Kidney (tissue), 14 donors: ENCODE measurements around the gene SLC35A2. TPM values are rescaled to one million over a fixed set of nuclear protein-coding genes. Genes with fewer than 3 reads are reported as not detected.

ENCODE experiments used
- DNase-seq, 5 donors: peaks; one replicate each; pipeline ENCODE4 v3.0.0-alpha.2; 2013 to 2020
- FAIRE-seq: peaks from 2 replicates; lab custom pipeline; 2012; peaks lifted over from hg19 to GRCh38; lab: Jason Lieb, UNC
- H3K27ac ChIP-seq, 2 donors: one replicate each; pipeline ENCODE4 v1.7.0; 2013; ENCODE audit warnings: low read depth in 2 of 2, low read length in 2 of 2, inconsistent platforms in 1 of 2
- H3K27me3 ChIP-seq: one replicate; pipeline ENCODE4 v1.7.1; 2013; ENCODE audit warnings: low read length, inconsistent platforms; ENCODE audit not compliant: control insufficient read depth, insufficient read depth
- H3K36me3 ChIP-seq, 3 donors: one replicate each; pipeline versions ENCODE4 v1.7.0 to v1.7.1; 2013; ENCODE audit warnings: low read length in 3 of 3, control low read depth in 1 of 3, inconsistent platforms in 1 of 3; ENCODE audit not compliant: insufficient read depth in 3 of 3, control insufficient read depth in 2 of 3
- H3K4me1 ChIP-seq, 3 donors: one replicate each; pipeline versions ENCODE4 v1.7.0 to v1.7.1; 2013; ENCODE audit warnings: low read length in 3 of 3, inconsistent platforms in 1 of 3, low read depth in 1 of 3; ENCODE audit not compliant: control insufficient read depth in 2 of 3, insufficient read depth in 2 of 3
- H3K4me3 ChIP-seq, 3 donors: one replicate each; pipeline versions ENCODE4 v1.7.0 to v1.8.1; 2013; ENCODE audit warnings: low read length in 3 of 3, control low read depth in 1 of 3, inconsistent platforms in 1 of 3
- H3K9ac ChIP-seq, 3 donors: one replicate each; pipeline versions ENCODE4 v1.7.0 to v1.7.1; 2013; ENCODE audit warnings: low read length in 3 of 3, control low read depth in 1 of 3, inconsistent platforms in 1 of 3
- H3K9me3 ChIP-seq, 3 donors: one replicate each; pipeline versions ENCODE4 v1.7.0 to v1.7.1; 2013; ENCODE audit warnings: low read length in 3 of 3, control low read depth in 1 of 3, inconsistent platforms in 1 of 3; ENCODE audit not compliant: control insufficient read depth in 2 of 3, insufficient read depth in 1 of 3
- intact Hi-C: fragments of 100-400 bp; cut with DNase I; formaldehyde crosslinking; loops from one replicate; pipeline ENCODE4 v1.11.1; 2022
- polyA plus RNA-seq: library from polyadenylated mRNA; stranded (reverse); fragments of 350-450 nt; fragmentation: Illumina TruSeq; extraction: RNeasy Lipid Tissue Mini Kit (QIAGEN cat#74804); gene quantifications from one replicate; pipeline ENCODE4 v1.2.3, GENCODE V29; 2014; ENCODE audit warnings: low read depth, low replicate concordance; ENCODE audit not compliant: insufficient read depth
- total RNA-seq: library from RNA; stranded (reverse); fragmentation: NEBNext Ultra II Directional; extraction: Animal tissue kit (Norgen Biotek cat#: 25700); gene quantifications from one replicate; pipeline ENCODE4 v1.2.1, GENCODE V29; 2021
- TF ChIP-seq, protein P1 (sequence below): IDR thresholded peaks from 3 replicates; pipeline ENCODE4 v1.5.1; 2012; ENCODE audit warnings: mild to moderate bottlenecking, moderate library complexity, borderline replicate concordance; ENCODE audit not compliant: insufficient read depth; ENCODE audit errors: extremely low read depth
- donor health status: control.
- donor health status: control.
- donor health status: control.
- donor health status: control.
- donor health status: control.
- donor health status: DM: yes; HTN: yes; CAD: no.
- donor health status: Normal renal cell carcinoma (clear cell type).

Gene SLC35A2
- total and polyA plus RNA-seq, 2 donors from 2014 or later = 29.3 to 34.2 TPM

DNA sequence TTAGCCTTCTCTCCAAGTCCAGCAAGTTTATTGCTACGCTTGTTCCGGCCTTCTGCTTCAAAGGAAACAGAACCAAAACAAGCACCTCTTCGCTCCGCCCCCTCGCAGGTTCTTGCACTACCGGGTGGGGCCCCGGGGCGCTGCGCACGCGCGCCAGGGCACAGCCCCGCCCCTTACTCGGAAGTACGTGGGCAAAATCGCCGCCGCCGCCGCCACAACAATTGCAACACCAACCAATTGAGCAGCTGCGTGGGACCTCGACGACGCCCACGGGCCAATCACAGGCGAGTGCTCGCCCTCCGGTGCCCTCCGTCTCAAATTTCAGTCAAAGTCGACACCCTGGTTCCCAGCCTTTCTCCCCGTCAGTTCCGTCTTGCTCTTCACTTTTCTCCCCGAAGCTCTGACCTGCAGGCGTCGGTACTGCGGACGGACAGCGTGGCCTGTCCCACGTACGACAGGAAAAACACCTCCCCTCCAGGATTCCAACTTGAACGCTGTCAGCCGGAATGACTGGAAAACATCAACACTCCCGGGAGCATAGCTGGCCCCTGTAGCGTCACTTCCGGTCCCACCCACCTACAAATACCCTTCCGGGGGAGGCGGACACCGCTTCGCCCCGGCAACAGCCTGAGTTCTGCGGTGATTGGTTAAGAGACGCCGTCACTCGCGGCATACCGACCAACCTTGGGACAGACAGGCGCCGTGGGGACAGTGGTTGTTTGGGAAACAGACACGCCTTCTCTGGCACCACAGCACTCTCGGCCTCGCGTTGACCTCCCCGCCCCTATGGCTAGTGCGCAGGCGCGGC lies 46.6 kb upstream of the SLC35A2 start:
- TF ChIP-seq, protein P1, sequence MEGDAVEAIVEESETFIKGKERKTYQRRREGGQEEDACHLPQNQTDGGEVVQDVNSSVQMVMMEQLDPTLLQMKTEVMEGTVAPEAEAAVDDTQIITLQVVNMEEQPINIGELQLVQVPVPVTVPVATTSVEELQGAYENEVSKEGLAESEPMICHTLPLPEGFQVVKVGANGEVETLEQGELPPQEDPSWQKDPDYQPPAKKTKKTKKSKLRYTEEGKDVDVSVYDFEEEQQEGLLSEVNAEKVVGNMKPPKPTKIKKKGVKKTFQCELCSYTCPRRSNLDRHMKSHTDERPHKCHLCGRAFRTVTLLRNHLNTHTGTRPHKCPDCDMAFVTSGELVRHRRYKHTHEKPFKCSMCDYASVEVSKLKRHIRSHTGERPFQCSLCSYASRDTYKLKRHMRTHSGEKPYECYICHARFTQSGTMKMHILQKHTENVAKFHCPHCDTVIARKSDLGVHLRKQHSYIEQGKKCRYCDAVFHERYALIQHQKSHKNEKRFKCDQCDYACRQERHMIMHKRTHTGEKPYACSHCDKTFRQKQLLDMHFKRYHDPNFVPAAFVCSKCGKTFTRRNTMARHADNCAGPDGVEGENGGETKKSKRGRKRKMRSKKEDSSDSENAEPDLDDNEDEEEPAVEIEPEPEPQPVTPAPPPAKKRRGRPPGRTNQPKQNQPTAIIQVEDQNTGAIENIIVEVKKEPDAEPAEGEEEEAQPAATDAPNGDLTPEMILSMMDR = no peak
- FAIRE-seq (peak; percentile 98), DNase-seq (peak; percentile 97 to 99 (median 98))
- H3K36me3 ChIP-seq = peaks cover 0 to 4% (median 0%) of the 10 kb centered on the region in 3 donors
- peak overlapping the region in 2 of 3 donors; percentile 86 for H3K9ac ChIP-seq
- intact Hi-C loops = no loop called here
- H3K27me3 ChIP-seq = no peaks in the 10 kb centered on the region
- no peaks in the 10 kb centered on the region for H3K9me3 ChIP-seq
- H3K4me3 ChIP-seq = peak overlapping the region; percentile 90 to 94 (median 92)
- H3K4me1 ChIP-seq = peaks cover 0 to 25% (median 0%) of the 10 kb centered on the region in 3 donors
- H3K27ac ChIP-seq = peak overlapping the region; percentile 99

DNA sequence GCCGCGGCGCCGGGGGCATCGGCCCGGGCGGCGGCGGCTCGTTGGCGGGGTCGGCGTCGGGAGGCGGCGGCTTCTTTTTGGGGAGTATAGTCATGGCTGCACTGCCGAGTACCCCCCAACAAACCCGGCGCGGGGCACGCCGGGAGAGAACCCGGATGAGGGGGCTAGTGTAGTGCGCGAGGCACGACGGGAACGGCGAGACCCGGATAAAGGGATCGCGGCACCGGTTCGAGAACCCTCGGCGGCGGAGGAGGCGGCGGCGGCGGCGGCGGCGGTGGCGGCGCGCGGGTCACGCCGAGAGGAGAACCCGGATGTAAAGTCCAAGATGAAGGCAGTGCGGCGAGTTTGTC lies 46.0 kb upstream of the SLC35A2 start, which contains the start of gene OTUD5:
TSS of gene OTUD5 (minus strand) at position 131 of the 350 bp plus-strand sequence. CDS start at position 94, 37 bp downstream.
- FAIRE-seq (no peak), DNase-seq (peak in 3 of 5 donors; percentile 63 to 91 (median 81))
- Histone ChIP-seq H3K4me1 (peaks cover 0 to 27% (median 0%) of the 10 kb centered on the region in 3 donors), H3K27me3 (no peaks in the 10 kb centered on the region), H3K4me3 (peak within 1 kb of the TSS; percentile 90 to 94 (median 92)), H3K9me3 (no peaks in the 10 kb centered on the region), H3K9ac (peak within 1 kb of the TSS; percentile 15 to 86 (median 84)), H3K27ac (peak within 1 kb of the TSS; percentile 99), H3K36me3 (peaks cover 0 to 4% (median 0%) of the 10 kb centered on the region in 3 donors)
- intact Hi-C loops = no loop called here
- TF ChIP-seq, protein P1 = no peak

DNA sequence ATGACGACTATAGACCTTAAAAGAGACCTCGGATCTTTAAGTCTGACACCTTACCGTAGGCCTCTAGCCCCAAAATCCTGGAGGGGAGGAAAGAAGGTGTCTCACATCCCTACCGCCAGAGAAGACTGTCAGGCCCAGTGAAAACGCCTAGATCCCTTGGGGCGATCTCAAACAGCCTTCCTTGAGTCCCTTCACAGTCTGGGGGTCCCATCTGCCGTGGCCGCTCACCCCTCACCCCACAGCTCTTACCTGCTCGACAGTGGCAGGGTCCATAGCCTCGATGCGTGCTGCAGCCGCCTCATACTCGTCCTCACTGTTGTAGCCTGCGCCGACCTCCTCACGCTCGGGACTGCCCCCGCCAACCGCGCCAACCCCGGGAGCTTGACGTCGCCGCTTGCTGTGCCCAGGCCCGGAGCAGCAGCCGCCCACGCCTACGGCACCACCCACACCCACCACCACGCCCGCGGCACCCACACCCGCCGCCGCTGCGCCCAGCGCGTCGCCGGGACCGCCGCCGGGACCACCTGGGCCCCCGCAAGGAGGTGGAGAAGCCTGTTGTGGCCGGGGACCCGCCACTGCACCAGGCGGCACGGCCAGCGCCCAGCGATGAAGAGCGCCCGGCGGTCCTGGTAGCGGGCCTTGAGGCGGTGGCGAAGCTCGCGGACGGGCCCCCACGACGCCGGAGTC lies 45.4 kb upstream of the SLC35A2 start:
- no peak for FAIRE-seq
- peak overlapping the region in 1 of 2 donors; percentile 57 for H3K27ac ChIP-seq
- peaks cover 0 to 28% (median 0%) of the 10 kb centered on the region in 3 donors for H3K4me1 ChIP-seq
- peak overlapping the region; percentile 67 to 79 (median 72) for H3K4me3 ChIP-seq
- H3K27me3 ChIP-seq = no peaks in the 10 kb centered on the region
- peak overlapping the region; percentile 15 to 71 (median 47) for H3K9ac ChIP-seq
- DNase-seq = peak in 2 of 5 donors; percentile 50 to 82
- H3K36me3 ChIP-seq = peaks cover 0 to 4% (median 0%) of the 10 kb centered on the region in 3 donors
- TF ChIP-seq, protein P1 = no peak
- intact Hi-C loops = no loop called here
- H3K9me3 ChIP-seq = no peaks in the 10 kb centered on the region
